COLO829 (cell line): Measurements from ENCODE around the gene CARMIL3.
A peak's percentile ranks its signal among the peaks of the same experiment; 100 is the strongest.

Experiments
- DNase-seq: peaks from one replicate; pipeline ENCODE4 v3.0.0; 2012; ENCODE audit warnings: low spot score

The CARMIL3 gene

DNA sequence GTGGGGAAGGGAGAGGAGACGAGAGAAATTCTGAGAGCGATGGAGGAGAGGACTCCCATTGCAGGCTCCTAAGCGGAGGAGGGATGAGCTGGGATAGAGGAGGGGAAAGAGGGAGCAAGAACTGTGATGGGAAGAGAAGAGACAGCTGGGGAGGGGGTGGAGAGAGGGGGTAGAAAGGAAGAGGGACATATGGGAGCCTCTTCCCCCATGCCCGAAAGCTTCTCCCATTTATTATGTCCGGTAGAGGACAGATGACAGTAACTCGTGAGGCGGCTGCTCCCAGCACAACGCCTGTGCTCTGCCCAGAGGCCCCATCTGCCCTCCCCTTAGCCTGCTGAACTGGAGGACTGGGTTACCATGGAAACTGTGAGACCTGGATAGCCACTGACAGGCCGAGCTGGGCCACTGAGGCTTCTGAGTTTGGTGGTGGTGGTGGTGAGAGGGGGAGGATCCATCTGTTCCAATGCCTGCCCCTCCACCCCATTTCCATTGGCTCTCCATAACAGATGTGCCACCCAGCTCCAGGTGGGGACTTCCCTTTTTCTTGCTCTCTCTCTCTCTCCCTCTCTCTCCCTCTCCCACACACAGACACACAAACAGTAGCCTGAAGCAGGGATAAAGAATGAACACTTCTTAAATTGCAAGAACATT lies 27.8 kb downstream of the CARMIL3 start:
- DNase-seq: no peak

DNA sequence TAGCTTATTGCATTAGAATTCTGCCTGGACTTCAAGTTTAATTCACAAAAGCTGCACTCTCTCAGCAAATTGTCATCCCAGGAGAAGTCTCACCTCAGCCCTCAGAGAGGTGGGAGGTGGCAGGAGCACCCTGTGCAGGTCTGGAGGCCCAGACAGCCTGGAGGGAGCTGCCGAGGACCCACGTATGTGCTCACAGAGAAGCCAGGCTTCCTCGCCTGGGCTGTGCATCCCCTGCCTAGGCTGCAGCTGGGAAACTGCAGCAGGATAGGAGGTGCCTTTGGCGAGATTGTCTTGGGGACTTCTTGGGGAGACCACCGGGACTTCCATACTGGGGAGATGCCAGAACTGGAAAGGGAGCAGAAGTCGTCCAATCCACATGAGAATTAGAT lies 28.3 kb downstream of the CARMIL3 start:
- DNase-seq: no peak

DNA sequence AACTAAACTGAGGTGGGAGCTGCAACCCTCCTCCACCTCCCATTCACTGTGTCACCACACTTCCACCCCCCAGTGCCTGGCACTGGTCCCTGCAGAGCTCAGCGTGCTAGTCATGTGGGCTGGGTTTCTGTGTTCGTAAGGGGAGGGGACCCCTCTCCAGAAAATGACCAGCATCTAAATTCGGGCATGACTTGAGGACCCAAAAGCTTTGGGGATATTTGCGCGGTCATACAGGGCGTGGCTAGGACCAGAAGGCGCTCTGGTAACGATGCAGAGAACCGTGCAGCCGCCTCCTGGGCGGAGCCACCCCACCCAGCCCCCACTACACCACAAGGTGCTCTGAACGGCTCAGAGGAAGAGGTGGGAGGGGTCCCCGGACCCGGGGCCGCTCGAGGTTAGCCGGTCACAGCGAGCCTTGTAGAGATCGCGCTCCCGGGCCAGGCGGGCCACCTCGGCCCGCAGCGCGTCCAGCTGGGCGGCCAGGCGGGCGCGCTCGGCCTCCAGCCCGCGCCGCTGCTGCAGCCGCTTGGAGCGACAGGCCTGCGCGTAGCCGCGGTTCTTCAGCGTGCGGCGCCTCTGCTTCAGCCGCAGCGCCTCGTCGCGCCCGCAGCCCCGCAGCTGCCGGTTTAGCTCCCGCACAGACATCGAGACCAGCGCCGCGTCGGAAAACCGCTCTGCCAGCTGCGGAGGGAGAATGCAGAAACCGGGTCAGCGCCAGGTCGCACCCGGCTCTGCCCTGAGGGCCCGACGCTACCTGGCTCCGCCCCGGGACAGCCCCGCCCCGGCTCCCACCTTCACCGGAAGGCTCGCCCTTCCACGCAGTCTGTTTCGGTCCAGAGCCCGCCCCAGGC lies 29.3 kb downstream of the CARMIL3 start:
- peak; percentile 40 for DNase-seq

DNA sequence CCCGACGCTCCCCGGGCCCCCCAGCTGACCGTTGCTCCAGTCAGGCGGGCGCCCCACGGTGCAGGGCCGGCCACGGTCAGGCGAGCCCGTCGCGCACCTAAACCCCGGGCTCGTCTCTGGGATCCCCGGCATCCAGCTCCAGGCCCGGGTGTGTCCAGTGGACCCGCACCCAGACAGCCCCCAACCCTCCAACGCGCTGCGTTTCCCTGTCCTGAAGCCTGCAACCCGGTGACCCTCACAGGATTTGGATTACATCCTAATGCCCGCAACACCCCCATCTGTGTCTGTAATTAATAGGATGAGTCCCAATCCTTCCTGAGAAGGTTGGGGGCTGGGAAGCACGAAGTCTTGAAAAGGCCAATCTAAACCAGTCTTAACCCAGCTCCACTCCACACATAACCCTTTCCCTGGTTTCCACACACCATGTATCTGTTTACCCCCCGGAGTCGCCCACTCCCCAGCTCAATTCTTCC lies 30.0 kb downstream of the CARMIL3 start:
- no peak for DNase-seq

DNA sequence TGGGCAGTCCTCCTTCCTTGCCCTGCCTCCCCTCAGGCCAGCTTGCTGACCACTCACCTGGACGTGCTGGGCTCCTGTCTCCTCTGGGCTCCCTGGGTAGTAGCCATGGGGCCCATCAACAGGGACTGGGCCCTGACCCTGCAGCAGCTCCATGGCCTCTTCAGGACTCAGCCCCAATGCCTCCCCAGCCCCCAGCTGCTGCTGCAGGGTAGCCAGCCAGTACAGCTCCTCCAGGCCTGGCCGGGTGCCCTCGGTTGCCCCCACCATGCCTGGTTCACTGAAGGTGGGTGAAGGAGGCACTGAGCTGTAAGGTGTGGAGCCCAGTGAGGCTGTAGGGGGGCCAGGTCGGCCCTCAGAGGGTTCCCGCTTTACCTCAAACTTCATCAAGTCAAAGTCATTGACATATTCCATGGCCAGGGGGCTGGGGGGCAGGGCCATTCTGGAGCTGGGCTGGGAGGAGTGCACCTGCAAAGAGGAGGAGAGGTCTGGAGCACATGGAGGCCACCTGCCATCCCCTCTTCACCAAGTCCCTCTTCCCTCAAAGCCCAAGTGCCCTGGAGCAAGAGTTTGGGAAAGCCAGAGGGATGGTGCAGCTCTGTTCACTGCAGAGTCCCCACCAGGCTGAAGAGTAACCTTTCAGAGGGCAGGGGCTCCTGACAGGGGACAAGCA lies 30.7 kb downstream of the CARMIL3 start:
- no peak for DNase-seq

DNA sequence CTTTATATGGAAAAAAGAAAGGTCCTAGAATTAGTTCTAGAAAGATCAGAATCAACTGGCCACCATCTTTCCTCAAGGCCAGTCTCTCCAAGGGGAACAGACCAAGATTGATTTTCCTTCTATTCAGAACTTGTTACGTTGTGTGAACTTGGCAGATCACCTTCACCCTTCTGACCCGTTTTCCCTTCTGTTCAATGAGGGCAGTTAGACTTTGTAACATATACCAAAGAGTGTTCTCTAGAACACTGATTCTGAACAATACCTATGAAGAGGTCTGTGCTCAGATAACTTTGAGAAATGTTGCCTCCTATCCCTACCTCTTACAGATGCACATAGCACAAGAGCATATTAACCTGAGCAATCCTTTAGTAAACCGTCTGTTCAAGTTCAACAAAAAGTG lies 31.7 kb downstream of the CARMIL3 start:
- no peak for DNase-seq

DNA sequence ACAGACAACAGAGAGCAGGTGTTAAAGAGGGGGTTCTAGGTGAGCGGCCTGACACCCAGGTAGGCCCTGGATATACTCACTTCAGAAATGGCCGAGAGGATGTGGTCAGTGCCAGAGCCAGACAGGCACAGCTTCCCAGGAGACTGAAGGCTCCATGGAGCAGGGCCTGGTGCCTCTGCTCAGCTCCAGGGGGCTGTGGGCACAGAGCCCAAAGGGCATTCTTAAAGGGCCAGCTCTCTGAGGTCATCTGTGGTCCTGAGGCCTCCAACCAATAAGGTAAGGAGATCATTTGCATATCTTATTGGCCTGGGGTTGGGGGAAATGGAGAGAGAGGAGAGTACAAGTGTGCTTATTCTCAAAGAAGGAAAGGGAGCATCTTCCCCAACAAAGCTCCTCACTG lies 32.6 kb downstream of the CARMIL3 start:
- DNase-seq: no peak

DNA sequence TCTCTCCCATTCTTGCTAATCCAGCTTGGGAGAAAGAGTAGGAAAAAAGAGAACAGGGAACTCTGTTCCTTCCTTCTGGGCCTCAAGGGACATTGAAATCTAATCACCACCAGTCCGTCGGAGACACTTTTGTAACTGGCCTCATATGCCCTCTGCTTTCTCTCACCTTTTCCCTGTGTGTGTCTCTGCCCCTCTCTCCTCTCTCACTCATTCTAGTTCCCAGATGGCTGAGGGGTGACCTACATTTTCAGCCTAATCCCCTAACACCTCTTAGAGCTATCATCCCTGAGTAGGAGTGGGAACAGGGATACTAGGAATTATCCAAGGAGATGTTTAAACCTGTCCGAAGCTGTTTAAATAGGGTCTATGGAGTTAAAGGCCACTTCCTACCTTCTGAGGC lies 33.4 kb downstream of the CARMIL3 start:
- DNase-seq: no peak

DNA sequence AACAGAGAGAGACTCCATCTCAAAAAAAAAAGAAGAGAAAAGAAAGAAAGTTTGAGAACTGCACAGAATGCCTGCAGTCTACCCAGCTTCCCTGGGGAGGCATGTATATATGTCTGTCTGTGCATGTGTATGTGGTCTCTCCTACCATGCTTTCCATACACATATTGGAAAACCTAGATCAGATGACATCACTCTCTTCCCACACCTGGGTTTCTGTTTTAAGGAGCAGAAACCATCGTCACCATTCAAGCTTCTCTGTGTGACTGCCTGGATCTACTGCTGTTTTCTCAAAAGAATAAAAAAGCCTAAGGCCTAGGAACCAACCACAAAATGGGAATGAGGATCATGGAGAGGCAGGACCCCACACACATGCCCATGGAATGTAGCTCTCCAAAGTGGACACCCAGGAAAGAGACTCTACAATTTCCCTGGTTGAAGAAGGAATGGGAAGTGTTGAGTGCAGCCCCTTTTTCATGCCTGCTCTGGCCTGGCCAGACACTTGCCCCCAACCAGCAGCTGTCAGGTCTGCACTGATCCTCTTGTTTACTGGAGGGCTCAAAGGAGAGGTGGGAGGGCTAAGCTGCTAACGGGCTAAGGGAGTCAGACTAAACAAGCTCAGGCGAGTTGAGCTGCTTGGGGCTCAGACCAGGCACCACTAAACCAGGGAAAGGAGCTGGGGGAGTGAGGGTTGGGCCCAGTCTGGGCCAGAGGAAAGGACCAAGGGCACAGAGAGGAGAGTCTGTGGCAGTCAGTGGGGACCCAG lies 34.6 kb downstream of the CARMIL3 start:
- DNase-seq: no peak

DNA sequence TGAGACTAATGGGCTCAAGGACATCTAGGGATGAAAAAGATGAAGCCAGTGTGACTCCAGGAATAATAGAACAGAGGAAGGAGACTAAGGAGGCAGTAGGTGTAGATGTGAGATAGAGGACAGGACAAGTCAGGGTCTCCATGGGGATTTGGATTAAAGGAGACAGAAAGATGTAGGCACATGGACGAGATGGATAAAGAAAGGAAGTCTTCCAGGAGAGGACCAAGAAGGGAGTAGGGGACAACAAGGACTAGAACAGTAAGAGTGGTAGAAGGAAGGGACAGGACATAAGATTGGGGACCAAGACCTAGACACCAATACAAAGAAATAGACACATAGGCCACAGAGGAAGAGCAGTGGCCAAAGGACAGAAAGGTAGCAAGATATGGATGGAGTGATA lies 35.2 kb downstream of the CARMIL3 start:
- DNase-seq: no peak

DNA sequence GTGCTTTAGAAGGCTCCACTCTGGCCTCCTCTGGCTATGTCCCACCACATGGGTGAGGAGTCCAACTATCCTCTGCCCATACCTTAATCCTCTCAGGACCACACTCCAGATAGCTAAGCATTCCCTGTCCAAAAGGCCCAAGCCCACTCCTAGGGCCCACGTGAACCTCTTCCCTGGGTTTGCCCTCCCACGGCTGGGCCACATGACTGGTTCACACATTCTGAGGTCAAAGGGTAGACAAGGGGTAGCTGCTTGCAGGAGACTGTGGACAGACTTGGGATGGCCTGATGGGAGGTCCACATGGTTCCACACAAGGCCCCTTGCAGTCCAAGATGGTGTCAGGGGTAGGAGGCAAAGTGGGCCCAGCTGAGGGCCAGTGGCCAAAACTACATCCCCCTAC lies 36.3 kb downstream of the CARMIL3 start:
- DNase-seq: no peak

DNA sequence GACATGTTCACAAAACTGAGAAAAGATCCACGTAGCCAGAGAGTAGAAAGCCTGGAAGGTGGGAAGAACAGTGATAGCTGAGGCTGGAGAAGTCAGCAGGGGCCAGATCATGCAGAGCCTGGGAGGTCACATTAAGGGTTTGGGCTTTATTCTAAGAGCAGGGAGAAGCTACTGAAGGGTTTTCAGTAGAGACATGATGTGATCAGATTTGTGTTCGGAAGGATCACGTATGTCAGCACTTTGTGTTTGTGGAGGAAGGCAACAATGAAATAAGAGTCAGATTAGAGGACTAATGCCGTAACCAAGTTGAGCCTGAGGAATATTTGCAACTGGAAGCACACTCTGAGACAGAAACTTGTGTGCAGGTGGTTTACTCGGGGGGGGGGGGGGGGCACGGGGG lies 38.1 kb downstream of the CARMIL3 start:
- DNase-seq: no peak

DNA sequence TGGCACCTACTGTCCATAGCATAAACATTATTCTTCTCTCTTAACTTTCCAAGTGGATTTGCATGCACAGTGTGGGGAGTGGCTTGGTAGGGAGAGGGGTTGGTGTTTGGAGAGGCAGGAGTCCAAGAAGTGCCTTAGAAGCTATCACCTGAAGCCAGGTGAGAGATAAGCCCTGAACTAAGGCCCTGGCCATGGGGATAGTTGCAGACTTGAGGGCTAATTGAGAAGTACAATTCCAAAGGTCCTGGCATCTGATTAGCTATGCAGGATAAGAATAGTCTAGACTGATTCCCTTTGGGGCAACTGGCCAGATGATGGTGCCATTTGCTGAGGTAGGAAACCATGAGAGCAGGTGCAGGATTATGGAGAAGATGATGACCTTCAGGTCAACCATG lies 40.3 kb downstream of the CARMIL3 start:
- no peak for DNase-seq

DNA sequence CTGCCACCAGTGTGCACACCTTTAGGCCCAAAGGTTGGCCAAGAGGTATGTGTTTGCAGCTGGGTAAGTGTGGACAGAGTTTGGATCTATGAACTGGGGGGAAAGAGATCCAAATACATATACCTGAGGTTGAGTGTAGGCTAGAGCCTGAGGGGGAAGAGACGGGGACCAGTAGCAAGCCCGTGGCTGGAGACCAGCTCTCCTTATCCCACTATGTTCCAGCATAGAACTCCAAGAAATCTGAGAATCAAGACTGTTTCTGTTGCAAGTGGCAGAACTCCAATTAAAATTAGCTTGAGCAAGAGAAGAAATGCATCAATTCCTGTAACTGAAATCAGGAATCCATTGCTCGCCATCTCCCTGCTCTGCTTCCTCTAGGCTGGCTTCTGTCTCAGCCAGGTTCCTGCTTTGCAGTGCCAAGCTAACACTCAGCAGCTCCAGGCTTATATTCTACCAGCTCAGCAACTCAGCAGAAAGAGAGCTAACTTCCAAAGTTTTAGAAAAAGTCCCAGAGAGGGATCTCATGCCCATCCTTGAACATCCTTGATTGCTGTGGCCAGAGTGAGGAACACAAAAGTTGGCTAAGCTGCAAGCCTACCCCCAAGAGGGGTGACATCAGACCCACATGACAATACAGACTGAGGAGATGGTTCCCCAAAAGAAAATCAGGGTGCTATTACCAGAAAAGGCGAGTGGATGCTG lies 40.8 kb downstream of the CARMIL3 start:
- no peak for DNase-seq

DNA sequence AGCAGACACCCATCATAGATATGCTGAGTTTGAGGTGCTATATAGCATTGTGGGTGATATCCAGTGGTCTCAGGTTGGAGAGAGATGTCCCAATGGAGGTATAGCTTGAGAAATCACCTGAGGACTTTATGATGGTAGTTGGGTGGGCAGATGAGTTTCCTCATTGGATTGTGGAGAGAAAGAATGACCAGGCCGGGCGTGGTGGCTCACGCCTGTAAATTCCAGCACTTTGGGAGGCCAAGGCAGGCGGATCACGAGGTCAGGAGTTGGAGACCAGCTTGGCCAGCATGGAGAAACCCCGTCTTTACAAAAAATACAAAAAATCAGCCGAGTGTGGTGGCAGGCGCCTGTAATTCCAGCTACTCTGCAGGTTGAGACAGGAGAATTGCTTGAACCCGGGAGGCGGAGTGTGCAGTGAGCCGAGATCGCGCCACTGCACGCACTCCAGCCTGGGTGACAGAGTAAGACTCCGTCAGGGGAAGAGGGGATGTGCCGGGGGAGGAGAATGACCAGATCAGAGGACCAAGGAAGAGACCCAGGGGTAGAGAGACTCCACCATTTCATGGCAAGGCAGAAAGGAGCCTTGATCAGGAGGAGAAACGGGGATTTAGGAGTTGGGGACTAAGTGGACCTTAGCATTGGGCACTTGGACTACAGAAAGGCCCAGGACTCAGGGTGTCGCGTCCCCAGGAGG lies 41.5 kb downstream of the CARMIL3 start:
- DNase-seq: no peak

DNA sequence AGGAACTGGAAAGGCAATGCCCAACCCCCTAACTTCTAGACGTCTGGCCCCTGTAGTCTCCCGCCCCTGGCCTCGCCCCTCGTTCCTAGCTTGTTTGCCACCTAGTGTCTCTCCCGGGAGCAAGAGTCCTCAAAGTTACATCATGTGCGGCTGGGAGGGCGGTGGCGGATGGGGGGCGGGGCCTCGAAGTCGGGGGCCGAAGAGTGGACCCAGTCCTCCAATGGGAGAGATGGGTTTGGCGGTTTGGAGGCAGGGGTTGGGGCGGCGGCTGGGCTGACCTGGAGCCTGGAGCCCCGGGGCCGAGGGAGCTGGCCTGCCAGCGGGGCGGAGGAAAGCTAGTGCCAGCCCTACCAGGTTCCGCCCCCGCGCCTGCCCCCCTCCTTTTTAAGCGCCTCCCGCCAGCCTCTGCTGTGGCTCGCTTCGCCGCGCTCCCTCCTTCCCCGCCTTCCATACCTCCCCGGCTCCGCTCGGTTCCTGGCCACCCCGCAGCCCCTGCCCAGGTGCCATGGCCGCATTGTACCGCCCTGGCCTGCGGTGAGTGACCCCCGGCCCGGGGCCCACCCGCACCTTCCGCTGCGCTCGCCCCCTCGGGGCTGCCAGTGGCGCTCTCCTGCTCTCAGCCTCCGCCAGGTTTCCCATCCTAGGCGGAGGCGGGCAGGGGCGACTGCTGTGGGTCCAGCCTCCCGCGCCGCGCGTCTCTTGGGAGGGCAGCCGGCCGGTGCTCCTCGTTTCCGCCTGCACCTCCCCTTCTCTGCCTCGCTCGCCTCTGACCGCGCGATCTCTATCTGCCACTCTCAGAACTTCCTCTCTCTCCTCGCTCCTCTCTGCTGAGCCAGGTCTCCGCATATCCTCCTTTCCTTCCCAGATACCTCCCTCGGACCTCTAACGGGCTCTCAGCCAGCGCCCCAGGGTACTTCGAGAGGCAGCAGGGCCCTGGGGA lies 42.4 kb downstream of the CARMIL3 start, which contains the start of gene PCK2:
Gene PCK2, plus strand, starts transcription at position 411 of the 940 bp plus-strand sequence. Its CDS starts 95 bp downstream, at position 506.
- peak; percentile 78 for DNase-seq

DNA sequence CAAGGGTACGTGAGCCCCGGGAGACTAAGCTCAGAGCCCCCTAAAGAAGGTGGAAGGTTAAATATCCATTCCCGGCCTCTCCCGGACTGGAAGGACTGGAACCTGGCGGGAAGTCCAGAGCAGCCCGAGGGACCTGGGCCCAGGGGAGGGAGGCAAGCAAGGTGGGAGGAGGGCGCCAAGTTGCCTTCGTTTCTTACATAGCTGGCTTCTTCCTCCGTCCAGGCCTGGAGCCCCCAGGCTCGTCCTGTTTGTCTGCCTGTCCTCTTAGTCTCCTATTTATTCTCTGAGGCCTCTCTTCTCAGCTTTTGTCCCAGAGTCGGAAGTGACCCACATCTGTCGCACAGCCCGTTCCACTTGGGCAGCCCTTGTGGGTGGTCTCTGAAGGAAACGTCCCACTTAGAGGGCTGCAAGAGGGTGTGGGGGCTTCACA lies 43.0 kb downstream of the CARMIL3 start:
- DNase-seq: no peak

DNA sequence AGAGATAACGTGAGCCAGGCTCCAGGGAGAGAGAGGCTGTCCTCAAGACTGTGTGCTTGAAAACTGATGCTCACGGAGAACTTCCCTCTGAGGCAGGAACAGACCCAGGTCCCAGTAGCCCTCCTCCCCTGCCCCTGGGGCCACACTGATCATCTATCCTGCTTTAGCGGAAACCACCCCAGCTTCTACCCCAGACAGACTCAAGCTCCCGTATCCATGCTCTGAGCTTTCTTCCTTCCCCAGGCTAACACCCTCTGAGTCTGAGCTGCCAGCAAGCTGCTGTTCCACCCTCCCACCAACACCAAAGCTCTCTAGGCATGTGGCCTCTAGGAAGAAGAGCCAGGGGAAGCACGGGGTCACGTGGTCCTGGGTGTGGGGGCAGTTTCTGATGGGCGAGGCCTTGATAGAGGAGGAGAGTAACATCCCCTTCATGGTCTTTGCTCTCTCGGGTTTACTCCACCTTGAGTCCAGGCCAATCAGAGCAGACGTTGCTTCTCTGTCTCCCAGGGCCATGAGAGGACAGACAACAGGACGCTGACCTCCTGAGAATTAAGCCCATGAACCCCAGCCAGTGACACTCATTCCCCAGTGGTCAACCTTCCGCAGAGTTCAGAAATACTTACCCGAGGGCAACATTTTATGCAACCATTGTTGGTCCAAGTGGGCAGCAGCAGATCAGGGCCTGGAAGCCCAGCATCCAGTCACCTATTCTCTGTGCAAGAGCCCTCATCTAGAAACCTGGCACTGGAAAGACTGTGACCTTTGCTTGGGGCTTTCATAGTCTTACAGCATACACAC lies 43.7 kb downstream of the CARMIL3 start:
- DNase-seq: peak; percentile 56
